HG02798 (cell line): ENCODE results near the gene SMAD1.

Source experiments
- ATAC-seq: cut with Tn5 transposase; IDR thresholded peaks from one replicate; pipeline ENCODE4 v1.9.1; 2021; ENCODE audit warnings: mild to moderate bottlenecking; ENCODE audit not compliant: unreplicated experiment, poor library complexity

Gene SMAD1

DNA sequence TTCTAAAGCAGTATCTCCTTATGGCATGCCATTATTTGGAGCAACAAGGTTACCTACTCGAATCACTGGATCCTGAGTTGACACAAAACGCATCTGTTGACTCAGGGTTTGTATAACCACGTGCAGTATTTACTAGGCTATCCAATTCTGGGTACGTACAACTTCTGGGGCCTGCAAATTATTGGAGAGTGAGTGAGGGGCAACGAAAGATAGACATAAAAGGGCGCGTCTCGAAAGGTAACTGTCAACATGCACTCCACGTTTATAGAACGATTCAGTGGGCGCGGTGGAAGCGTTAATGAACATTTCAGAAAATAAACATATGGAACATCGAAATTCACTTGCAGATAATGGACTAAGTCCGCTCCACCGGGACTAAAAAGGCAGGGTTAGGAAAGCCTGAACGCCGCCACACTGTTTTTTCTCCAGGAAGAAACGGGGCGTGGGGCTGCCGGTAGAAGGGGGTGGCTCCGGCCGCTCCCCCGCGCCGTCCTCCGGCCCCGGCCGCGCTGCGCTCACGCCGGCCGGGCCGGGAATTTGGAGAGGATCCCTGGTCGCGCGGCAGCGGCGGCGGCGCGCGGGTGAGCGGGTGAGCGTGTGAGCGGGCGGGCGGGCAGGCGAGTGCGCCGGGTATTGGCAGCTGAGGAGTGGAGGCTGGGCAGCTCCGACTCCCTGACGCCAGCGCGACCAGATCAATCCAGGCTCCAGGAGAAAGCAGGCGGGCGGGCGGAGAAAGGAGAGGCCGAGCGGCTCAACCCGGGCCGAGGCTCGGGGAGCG lies at the start of gene SMAD1:
SMAD1 (plus strand) TSS at position 690 of the 778 bp plus-strand sequence. CDS start 32,761 bp downstream, outside the sequence.
- peak; percentile 62 for ATAC-seq

DNA sequence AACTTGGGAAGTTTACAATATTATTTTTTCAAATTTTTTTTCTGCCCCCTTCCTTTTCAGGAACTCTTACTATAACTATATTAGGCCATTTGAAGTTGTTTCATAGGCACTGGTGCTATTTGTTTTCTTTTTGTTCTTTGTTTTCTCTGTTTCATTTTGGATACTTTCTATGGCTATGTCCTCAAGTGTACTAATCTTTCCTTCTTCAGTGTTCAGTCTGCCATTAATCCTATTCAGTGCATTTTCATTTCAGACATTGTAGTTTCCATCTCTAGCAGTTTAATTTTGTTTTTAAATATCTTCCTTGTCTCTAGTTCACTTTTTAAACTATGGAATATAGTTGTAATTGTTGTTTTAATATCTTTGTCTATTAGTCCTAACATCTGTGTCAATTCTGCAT lies 48.0 kb upstream of the SMAD1 start:
- ATAC-seq: no peak

DNA sequence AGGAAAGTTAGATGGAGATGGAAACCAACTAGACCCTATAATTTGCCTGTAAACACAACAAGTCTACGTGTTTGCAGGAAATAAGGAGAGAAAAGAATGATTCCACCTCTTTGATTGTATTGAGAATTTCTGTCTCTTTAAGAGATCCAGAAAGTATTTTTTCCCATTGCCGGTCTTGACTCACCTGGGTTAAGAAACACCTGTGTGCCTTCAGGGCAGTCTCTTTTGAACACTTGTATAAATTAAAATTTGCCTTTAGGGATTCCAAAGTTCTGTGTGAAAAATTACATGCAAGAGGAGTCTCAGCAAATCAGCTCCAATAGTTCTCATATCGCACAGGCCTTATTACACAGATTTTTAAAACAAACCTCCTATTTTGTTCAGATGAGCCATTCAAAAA lies 46.0 kb upstream of the SMAD1 start:
- no peak for ATAC-seq

DNA sequence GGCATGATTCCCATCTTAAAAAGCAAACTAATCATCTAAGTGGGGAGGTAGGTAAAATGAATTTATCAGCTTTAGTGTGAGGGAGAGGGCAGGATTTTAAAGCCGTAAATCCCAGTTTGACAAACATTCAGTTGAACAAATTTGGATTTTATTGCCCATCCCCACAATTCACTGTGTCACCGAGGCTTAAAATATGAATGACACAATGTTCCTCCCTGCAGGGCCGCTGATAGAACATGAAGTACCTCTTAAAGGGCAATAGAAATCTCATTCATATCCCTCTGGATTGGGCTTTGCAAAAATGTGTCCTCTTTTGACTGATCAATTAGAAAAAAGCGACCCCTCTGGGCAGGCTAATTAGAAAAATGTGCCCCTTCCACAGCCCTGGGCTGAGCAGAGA lies 45.5 kb upstream of the SMAD1 start:
- ATAC-seq: no peak

DNA sequence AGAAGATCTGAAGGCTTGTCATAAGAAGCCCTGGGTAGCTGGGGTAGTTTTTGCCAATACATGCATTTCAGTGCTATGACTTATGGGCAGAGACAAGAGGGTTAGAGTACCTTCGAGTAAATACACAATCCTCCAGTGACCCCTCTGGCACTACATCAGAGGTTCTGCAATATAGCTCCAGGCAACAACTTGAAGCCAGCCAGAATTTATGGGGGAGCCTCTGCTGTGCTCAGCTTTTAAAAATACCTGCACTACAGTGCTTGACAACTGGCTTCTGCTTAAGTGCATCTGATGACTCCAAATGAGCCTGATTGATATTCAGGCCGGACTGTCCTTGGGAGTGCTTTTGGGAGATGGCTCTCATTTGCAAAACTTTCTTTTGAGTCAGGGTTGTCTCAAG lies 44.9 kb upstream of the SMAD1 start:
- no peak for ATAC-seq

DNA sequence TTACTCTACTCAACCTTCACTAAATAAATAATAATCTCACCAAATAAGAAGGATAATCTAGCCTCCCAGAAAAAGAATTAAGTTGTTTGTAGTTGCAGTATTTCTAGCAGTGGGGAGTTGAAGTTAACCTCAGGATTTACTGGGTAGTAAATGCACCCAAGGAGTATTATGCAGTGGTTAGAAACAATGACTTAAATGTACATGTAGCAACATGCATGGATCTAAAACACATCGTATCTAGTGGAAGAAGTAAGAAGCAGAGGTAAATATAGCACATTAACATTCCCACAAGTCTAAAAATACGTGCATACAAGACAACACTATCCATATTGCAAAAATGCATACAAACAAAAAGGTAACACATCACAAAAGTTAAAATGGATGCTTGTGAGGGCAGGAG lies 44.2 kb upstream of the SMAD1 start:
- ATAC-seq: no peak

DNA sequence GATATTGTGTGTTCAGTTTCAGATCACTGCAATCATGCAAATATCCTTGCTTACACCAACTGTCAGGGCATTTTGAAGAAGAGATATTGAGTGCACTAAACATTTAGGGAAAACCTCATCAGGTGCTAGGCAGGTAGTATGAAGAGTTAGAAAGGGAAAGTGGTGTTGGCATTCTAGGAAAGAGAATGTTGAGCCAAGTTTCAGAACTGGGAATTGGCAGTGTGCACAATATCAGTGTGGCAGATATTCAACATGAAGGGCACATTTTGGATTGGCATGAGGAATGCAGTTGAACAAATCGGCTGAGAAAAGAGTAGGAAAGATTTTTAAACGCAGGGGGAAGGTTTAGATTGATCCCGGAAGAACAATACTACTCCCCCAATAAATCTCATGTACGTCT lies 43.4 kb upstream of the SMAD1 start:
- ATAC-seq: no peak

DNA sequence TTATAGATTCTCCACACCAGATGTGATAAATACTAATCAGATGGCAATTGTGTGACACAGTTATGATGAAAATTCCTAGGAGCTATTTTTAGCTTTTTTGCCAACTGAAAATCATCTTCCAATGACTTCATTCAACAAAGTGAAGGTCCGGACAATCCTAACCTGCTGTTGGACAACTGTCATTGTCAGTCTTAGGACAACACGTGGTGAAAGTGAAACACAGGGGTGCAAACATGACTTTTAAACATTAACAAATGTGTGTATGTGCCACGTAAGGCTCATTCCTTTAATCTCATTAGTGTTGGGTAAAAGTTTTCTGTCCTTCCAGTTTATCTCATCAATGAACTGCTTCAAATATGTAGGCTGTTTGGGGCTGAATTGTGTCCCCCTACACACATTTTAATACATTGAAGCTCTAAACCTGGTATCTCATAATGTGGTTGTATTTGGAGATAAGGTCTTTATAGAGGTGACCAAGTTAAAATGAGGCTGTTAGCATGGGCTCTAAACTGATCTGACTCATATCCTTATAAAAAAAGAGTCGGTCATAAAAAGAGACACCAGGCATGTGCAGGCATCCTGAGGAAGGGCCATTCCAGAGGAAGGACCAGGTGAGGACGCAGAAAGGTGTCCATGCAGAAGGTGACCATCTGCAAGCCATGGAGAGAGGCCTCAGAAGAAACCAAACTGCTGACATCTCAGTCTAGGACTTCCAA lies 41.2 kb upstream of the SMAD1 start:
- no peak for ATAC-seq

DNA sequence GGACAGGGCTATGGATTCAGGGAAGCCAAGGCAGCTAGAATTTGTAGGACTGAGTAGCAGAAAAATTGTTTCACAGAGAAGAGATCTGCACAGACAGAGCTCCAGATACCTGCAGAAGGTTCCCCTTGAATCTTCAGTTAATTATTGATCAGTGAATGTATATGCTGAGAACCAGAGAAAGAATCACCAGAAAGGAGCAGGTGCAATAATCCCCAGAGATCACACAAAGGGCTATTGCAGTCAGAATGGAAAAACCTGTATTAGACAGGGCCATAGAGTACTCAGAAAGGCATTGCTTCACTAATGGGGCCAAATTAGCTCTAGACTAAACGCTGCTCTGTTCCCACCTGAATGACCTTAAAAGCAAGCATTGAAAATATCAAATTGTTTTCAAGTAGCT lies 35.5 kb upstream of the SMAD1 start:
- peak; percentile 87 for ATAC-seq

DNA sequence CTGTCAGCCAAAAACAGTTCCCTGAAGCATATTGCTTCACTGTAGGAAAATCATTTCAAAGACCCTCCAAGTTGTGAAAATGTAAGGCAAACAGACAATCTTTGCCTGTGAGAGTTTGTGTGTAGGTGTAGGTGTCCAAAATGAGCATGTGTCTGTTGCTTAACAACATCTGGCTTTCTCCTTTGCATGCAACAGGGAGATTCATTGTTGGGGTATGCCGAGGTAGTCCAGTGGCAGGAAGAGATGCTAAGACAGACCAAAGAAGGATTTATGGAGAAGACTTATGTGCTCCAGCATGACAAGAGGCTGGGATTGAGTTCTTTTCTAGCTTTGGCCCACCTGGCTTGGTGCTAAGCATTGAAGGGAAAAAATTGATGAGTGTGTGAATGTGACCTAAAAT lies 29.8 kb upstream of the SMAD1 start:
- ATAC-seq: no peak

DNA sequence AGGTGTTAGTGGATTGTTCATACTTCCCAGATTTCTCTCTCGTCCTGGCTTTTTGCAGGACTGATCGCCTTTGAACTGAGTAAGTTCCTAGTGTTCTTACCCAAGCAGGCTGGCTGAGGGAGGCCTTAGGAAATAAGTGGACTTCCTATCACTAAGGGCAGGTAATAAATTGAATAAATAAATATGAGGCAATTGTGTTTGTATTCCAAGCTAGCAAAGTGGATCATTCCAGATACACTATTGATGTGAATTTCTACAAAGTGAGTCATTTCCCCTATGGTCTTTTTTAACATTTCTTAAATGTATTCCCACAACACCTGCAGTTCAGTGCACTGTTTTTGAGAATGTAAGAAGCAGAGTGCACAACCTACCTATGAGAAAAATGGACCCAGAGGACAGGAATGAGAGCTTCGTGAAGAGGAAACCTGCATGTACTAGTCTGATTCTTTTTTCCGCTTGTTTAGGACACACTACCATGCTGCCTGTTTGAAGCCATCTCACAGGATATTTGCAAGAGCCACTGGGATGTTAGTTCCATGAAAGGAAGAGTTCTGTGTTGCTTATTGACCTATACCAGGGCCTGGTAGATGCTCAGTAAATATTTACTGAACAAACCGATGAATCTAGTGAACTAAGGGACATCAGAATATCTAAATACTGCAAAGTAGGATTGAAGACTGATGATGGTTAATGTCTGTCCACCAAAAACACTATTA lies 29.0 kb upstream of the SMAD1 start:
- no peak for ATAC-seq

DNA sequence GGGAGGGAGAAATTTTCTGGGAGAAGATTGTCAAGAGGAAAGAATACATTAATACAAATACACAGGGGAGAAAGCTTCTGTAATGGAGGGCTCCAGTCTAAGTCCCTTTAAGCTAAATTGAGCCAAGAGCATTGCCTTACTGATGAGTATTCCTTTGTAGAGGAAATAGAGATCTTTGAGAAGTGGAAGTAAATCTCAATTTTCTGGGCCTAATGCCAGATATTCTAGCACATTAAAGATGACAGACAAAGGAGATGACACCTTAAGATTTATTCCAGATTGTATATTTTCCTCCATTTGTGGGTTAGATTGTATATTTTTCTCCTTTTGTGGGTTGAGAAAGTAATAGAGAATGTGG lies 28.5 kb upstream of the SMAD1 start:
- ATAC-seq: no peak

DNA sequence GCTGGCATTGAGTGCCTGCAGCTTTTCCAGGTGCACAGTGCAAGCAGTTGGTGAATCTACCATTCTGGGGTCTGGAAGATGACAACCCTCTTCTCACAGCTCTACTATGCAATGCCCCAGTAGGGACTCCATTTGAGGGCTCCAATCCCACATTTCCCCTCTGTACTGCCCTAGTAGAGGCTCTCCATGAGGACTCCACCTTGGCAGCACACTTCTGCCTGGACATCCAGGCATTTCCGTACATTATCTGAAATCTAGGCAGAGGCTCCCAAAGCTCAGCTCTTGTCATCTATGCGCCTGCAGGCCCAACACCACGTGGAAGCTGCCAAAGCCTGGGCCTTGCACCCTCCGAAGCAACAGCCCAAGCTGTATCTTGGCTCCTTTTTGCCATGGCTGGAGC lies 8.4 kb upstream of the SMAD1 start:
- no peak for ATAC-seq

DNA sequence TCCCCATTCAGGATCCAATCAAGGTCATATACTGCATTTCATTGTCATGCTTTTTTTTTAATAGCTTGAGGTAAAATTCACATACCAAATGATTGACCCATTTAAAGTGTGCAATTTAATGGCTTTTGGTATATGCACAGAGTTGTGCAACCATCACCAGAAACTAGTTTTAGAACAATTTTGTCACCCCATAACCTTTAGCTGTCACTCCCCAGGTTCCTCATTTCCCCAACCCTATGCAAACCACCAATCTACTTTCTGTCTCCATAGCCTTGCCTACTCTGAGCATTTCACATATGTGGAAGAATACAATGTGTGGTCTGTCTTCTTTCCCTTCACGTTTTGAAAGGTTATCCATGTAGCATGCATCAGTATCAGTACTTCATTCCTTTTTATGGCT lies 1.4 kb upstream of the SMAD1 start:
- ATAC-seq: peak; percentile 19

DNA sequence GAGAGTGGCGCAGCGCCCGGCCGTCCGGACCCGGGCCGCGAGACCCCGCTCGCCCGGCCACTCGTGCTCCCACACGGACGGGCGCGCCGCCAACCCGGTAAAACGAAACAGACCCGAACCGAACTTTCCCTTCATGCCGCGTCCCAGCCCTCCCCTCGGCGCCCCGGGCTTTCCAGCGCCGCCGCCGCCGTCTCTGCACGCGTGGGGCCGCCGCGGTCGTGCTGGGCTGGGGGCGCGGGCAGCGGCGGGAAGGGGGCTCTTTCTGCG lies 222 bp downstream of the SMAD1 start:
- no peak for ATAC-seq

DNA sequence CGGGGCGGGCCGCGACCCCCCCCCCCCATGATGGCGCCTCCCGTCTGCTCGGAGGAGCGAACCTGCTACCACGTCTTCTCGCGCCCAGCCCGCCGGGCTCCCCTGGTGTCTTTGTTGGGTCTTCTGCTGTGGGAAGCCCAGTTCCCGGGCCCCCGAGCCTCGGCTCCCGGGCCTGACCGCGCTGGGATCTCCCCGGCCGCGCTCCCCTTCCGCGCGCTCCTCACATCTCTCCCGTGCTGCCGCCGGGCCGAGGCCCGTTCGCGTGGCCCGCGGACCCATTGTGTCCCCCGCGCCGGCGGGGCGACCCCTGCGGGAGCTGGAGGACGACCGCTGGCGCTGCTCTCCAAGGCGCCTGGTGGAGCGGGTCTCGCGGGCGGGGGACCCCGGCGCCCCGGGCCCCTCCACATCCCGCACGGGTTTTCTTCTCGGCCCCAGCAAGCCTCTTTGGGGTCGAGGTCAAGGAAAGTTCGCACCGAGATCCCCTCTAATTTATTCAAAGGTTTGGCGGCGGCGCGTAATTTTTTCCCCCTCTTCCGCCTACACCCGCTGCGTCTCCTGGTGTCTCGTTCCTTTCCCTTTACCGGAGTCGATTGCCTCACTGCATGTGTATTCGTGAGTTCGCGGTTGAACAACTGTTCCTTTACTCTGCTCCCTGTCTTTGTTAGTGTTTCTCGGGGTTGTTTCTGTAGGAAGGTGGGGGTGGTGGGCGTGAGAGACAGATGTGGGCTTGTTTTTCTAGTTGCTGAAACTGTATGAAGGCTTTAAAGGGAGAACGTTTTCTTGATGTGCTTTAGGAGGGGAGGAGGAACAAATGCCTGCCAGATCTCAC lies 770 bp downstream of the SMAD1 start:
- ATAC-seq: peak; percentile 39

DNA sequence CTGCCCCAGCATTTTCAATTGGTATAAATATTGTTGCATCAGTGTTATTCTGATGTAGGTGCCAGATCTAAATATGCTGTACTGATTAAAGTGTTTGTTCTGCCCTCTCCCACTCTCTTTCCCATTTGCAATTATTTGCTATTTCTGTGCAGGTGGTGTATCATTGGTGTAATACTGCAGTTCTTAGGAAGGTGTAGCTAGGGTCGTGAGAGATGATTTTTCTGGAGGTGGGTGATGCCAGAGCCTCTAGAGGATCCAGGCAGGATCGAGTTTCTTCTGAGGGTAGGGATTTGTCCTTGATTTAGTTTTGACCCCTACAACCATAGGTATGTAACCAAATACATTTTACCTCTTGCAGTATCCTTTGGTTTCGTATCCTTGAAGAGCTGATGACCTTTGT lies 1.9 kb downstream of the SMAD1 start:
- ATAC-seq: no peak

DNA sequence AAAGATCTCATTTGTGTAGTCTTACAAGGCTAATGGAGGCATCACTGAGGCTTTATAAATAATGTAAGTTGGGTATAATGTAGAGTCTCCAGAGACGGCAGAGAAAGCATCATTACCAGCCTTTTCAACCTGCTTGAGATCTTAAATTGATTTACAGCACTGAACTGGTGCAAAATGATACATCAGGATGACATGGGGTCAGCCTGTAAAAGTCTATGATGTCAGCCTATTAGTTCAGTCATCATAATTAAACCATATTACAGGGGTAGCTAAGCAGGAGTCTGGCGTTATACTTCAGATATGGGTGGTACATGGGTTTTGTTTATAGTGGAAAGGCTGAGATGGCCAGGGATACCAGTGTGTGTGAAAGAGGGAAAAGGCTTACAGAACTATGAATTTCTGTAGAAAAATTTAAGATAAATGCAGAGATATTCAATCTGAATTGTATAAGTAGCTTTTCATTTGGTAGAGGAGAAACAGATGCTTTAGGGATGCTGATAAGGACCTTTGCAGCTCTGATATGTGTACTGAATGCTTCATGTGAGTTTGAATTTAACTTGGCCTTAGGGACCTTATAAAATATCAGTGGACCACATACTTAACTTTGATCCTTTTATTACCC lies 2.7 kb downstream of the SMAD1 start:
- no peak for ATAC-seq

DNA sequence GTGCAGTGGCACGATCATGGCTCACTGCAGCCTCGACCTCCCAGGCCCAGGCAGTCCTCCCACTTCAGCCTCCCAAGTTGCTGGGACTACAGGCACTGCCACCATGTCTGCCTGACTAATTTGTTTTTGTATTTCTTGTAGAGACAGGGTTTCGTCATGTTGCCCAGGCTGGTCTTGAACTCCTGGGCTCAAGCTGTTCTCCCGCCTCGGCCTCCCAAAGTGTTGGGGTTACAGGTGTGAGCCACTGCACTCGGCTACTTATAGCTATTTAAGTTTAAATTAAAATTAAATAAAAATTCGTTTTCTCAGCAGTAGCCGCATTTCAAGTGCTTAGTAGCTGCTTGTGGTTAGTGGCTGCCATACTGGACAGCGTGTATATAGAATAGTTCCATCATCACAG lies 3.5 kb downstream of the SMAD1 start:
- ATAC-seq: no peak

DNA sequence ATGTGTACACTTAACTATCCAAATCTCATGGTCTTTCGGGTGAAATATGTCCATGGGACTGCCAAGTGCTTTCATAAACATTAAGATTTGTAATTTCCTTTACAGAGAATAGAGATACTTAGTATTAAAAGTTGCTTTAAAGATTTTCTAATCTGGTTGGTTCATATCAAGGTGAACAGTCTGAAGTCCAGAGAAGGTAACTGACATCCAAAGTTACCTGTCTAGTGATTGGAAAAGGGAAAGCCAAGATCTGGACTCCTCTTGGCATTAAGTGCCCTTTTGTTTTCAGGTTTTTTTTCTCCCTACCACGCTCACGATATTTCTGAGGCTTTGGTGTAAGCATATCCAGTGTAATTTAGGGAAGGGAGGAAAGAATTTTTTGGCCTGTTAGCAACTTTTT lies 5.0 kb downstream of the SMAD1 start:
- no peak for ATAC-seq
